Measurements from ENCODE around the gene POLR1C.

GRCh38 chr6:43469947-43470346 is 46.9 kb upstream of the POLR1C start:
- TF ChIP-seq, protein P1, sequence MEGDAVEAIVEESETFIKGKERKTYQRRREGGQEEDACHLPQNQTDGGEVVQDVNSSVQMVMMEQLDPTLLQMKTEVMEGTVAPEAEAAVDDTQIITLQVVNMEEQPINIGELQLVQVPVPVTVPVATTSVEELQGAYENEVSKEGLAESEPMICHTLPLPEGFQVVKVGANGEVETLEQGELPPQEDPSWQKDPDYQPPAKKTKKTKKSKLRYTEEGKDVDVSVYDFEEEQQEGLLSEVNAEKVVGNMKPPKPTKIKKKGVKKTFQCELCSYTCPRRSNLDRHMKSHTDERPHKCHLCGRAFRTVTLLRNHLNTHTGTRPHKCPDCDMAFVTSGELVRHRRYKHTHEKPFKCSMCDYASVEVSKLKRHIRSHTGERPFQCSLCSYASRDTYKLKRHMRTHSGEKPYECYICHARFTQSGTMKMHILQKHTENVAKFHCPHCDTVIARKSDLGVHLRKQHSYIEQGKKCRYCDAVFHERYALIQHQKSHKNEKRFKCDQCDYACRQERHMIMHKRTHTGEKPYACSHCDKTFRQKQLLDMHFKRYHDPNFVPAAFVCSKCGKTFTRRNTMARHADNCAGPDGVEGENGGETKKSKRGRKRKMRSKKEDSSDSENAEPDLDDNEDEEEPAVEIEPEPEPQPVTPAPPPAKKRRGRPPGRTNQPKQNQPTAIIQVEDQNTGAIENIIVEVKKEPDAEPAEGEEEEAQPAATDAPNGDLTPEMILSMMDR (IDR thresholded peaks at IDR 0.05; ENCODE audit: low read depth, low read length, missing input control) = no peak
- no peak for TF ChIP-seq RAD21 (IDR thresholded peaks at IDR 0.05)
- TF ChIP-seq, protein P2, sequence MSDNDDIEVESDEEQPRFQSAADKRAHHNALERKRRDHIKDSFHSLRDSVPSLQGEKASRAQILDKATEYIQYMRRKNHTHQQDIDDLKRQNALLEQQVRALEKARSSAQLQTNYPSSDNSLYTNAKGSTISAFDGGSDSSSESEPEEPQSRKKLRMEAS (IDR thresholded peaks at IDR 0.05) = no peak
- no peak for TF ChIP-seq YY1 (IDR thresholded peaks at IDR 0.05)

Data from liver (tissue), 3 donors.